Measurements from ENCODE around the gene MIEF1. TPM values are rescaled to one million over a fixed set of nuclear protein-coding genes. Genes with fewer than 3 reads are reported as not detected.

MIEF1 gene
- total RNA-seq, 2 donors from 2014 or later, result 24.0 to 38.6 TPM

DNA sequence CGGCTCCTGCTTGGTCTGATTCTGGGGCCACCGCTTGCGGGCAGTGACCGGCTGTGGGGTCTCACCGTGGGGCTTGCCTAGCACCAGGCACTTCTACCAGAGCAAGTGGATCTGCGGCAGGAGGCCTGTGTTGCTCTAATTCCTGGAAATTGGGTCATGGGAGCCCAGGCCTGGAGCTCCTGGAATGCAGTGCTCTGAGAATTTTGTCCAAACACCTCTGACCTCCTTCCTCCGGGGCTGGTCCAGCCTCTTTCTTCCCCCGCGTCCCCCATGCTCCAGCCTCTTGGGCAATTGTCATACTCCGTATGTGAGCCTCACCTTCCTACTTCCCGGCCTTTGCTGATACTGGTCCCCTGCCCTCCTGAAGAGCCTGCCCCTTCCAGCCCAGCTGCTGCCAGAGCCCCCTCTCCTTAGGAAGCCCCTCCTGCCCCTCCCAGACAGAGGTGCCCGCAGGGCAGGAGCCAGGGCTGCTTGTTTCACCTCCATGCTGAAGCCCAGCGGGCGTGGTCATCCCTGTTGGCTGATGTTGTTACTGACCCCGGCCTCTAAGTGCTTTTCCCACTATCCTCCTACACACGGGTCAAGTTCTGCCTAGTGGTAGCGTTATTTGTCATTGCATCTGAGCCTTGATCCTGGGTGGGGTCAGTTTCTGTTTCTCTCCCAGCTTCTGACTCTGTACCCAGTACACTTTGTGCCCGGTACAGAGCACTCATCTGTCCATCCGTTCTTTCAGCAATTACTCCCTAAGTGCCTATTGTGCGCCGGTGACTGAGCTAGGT is 35.7 kb upstream of the MIEF1 start:
- TF ChIP-seq, protein P1, sequence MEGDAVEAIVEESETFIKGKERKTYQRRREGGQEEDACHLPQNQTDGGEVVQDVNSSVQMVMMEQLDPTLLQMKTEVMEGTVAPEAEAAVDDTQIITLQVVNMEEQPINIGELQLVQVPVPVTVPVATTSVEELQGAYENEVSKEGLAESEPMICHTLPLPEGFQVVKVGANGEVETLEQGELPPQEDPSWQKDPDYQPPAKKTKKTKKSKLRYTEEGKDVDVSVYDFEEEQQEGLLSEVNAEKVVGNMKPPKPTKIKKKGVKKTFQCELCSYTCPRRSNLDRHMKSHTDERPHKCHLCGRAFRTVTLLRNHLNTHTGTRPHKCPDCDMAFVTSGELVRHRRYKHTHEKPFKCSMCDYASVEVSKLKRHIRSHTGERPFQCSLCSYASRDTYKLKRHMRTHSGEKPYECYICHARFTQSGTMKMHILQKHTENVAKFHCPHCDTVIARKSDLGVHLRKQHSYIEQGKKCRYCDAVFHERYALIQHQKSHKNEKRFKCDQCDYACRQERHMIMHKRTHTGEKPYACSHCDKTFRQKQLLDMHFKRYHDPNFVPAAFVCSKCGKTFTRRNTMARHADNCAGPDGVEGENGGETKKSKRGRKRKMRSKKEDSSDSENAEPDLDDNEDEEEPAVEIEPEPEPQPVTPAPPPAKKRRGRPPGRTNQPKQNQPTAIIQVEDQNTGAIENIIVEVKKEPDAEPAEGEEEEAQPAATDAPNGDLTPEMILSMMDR (IDR thresholded peaks at IDR 0.05), result no peak
- no peak for TF ChIP-seq POLR2A (IDR thresholded peaks at IDR 0.05)
- no peaks in the 10 kb centered on the region for H3K4me1 ChIP-seq (replicated peaks)
- no peak for DNase-seq (ENCODE audit: low spot score)
- H3K27me3 ChIP-seq (replicated peaks; ENCODE audit: insufficient read depth), result no peaks in the 10 kb centered on the region
- H3K36me3 ChIP-seq, result no peaks in the 10 kb centered on the region
- WGBS, result 89% methylated on average over 21 of the region's 21 CpGs
- H3K9me3 ChIP-seq, result no peaks in the 10 kb centered on the region
- H3K27ac ChIP-seq, result no peak overlapping the region
- no peak overlapping the region for H3K4me3 ChIP-seq
- intact Hi-C loops (cut with DNase I), result no loop called here

DNA sequence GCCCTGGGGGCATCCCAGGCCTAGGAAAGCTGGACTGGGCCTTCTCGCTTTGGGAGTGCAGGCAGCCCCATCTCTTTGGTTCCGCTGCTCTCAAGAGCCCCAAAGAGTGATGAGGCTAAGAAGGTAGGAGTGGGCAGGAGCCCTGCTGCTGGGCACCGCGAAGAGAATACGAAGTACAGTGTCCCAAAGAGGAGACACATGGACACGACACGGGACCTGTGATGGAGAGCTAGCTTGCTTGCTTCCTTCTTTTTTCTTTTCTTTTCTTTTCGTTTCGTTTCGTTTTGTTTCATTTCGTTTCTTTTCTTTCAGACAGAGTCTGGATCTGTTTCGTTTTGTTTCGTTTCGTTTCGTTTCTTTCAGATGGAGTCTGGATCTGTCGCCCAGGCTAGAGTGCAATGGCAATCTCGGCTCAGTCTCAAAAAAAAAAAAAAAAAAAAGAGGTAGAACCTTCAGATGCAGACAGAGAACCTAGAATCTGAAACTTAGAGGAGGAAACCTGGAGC is 34.6 kb upstream of the MIEF1 start:
- Histone ChIP-seq H3K36me3 (no peaks in the 10 kb centered on the region), H3K4me1 (replicated peaks) (no peaks in the 10 kb centered on the region), H3K4me3 (no peak overlapping the region), H3K27me3 (replicated peaks; ENCODE audit: insufficient read depth) (no peaks in the 10 kb centered on the region), H3K27ac (no peak overlapping the region), H3K9me3 (no peaks in the 10 kb centered on the region)
- WGBS, result 88% methylated on average over 17 of the region's 17 CpGs
- TF ChIP-seq POLR2AphosphoS5 (IDR thresholded peaks at IDR 0.05) (no peak), POLR2A (IDR thresholded peaks at IDR 0.05) (no peak)
- TF ChIP-seq, protein P1 (IDR thresholded peaks at IDR 0.05), result no peak
- DNase-seq (ENCODE audit: low spot score), result no peak
- intact Hi-C loops (cut with DNase I), result no loop called here

DNA sequence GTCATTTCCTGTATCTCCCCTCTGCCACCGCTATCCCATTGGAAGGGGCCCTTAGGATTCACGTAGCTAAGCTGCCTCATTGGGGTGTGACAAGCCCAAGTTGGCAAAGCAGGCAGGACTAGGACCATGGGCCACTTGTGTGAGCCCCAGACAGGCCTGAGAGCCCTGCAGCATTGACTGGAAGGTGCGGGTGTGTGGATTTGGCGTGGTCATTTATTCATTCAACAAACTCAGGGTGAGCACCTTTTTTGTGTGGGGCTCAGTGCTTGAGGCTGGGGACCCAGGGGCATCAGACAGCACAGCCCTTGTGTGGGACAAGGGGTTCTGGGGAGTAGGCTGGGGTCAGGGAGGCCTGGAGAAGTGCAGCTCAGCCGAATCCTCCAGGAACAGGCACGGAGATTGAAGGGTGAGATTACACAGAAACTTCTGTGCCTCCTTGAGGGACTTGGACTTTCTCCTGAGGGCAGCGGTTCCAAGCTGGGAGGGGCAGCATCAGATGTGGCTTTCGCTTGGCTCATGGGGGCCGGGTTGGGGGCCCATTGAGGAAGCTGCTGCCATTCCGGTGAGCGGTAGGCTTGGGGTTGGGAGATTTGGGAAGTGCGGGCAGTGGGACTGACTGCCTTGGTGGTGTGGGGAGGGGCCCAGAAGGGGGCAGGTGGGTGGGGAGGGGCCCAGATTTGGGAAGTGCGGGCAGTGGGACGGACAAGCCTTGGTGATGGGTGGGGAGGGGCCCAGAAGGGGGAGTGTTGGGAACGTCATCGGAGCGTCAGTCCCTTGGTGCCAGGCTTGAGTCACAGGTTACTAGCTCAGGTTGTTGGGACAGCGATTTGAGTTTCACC is 33.4 kb upstream of the MIEF1 start:
- Histone ChIP-seq H3K27me3 (replicated peaks; ENCODE audit: insufficient read depth) (no peaks in the 10 kb centered on the region), H3K4me3 (no peak overlapping the region), H3K4me1 (replicated peaks) (no peaks in the 10 kb centered on the region), H3K9me3 (no peaks in the 10 kb centered on the region), H3K36me3 (no peaks in the 10 kb centered on the region), H3K27ac (no peak overlapping the region)
- DNase-seq (ENCODE audit: low spot score), result no peak
- TF ChIP-seq, protein P1 (IDR thresholded peaks at IDR 0.05), result no peak
- TF ChIP-seq POLR2AphosphoS5 (IDR thresholded peaks at IDR 0.05) (no peak), POLR2A (IDR thresholded peaks at IDR 0.05) (no peak)
- intact Hi-C loops (cut with DNase I), result no loop called here
- 88% methylated on average over 18 of the region's 18 CpGs for WGBS

DNA sequence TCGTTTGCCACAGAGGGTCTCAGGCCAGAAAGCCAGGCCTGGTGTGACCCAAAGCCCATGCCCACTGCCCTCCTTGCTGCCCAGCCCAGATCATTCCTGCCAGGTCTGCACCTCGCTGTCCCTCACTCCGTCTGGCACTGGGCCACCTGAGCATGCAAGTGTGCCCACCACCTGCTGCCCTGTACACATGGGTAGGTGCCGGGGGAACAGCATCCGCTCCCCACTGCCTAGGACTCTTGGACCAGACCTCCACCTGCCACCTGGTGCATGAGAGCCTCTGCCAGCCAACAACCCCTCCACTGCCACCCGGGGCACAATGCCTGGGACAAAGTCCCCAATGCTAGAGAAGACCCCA is 32.8 kb upstream of the MIEF1 start:
- 76% methylated on average over 6 of the region's 6 CpGs for WGBS
- no peak for DNase-seq (ENCODE audit: low spot score)
- no peak overlapping the region for H3K4me3 ChIP-seq

More for the DNA sequence above, 32.8 kb upstream of the MIEF1 start:
- TF ChIP-seq, protein P1 (IDR thresholded peaks at IDR 0.05), result no peak
- TF ChIP-seq POLR2A (IDR thresholded peaks at IDR 0.05), result no peak
- H3K27ac ChIP-seq, result no peak overlapping the region
- no peaks in the 10 kb centered on the region for H3K36me3 ChIP-seq
- intact Hi-C loops (cut with DNase I), result no loop called here
- H3K9me3 ChIP-seq, result no peaks in the 10 kb centered on the region
- no peaks in the 10 kb centered on the region for H3K27me3 ChIP-seq (replicated peaks; ENCODE audit: insufficient read depth)
- H3K4me1 ChIP-seq (replicated peaks), result no peaks in the 10 kb centered on the region

Measured in prostate gland (tissue), 2 donors.